MM.1S (cell line): ENCODE results near the gene CCDC192.

ENCODE experiments used
- CTCF ChIP-seq: fragments of 300-600 bp; sonication (generic); IDR thresholded peaks from 2 replicates; pipeline ENCODE4 v1.5.1; 2016; ENCODE audit warnings: antibody characterized with exemption, low read length, mixed read lengths
- EZH2 ChIP-seq: fragments of 300-600 bp; sonication (generic); optimal IDR thresholded peaks from 2 replicates; pipeline ENCODE3; 2017; ENCODE audit warnings: low read depth, mild to moderate bottlenecking, antibody characterized with exemption, low read length, mixed read lengths

DNA sequence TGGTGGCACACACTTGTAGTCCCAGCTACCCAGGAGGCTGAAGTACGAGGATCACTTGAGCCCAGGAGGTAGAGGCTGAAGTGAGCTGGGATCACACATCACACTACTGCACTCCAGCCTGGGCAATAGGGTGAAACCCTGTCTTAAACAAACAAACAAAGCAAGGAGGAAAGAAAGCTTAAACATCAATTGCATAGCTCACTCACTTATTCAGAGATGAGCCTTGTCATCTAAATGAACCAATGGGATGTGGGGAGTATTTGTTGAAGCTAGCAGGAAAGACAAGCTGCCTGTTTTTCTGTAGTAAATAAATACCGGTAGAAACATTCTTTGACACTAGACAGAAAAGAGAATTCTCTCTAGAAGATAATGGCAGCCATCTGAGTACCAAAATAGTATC lies 219.4 kb downstream of the CCDC192 start:
- TF ChIP-seq EZH2 (no peak), CTCF (no peak)
